HG03469 (cell line): Measurements from ENCODE around the gene OR52I2.
A peak's percentile ranks its signal among the peaks of the same experiment; 100 is the strongest.

Source experiments
- ATAC-seq: cut with Tn5 transposase; IDR thresholded peaks from one replicate; pipeline ENCODE4 v1.9.1; 2021; ENCODE audit warnings: mild to moderate bottlenecking, moderate library complexity, moderate number of reproducible peaks; ENCODE audit not compliant: unreplicated experiment

OR52I2 gene

GRCh38 chr11:4607781-4608666, 26.5 kb downstream of the OR52I2 start, which contains the start of gene TRIM68:
TRIM68 (minus strand) TSS chr11:4608231; CDS start chr11:4605504, 2,727 bp downstream.
- peak; percentile 99 for ATAC-seq

- ATAC-seq = no peak
Observed at GRCh38 chr11:4610258-4610935, 28.9 kb downstream of the OR52I2 start.

- no peak for ATAC-seq
Observed at GRCh38 chr11:4611986-4612385, 30.4 kb downstream of the OR52I2 start.

GRCh38 chr11:4615856-4616444, 34.4 kb downstream of the OR52I2 start:
- ATAC-seq = no peak

- no peak for ATAC-seq
Observed at GRCh38 chr11:4619514-4619913, 38.0 kb downstream of the OR52I2 start.

- no peak for ATAC-seq
Observed at GRCh38 chr11:4626207-4627099, 44.9 kb downstream of the OR52I2 start.

GRCh38 chr11:4636136-4636535, 54.6 kb downstream of the OR52I2 start:
- no peak for ATAC-seq

GRCh38 chr11:4636962-4637661, 55.6 kb downstream of the OR52I2 start, which contains the start of gene OR51D1:
OR51D1 (plus strand) TSS chr11:4637477; CDS start chr11:4639791, 2,314 bp downstream.
- peak; percentile 85 for ATAC-seq

GRCh38 chr11:4637662-4638047, 56.1 kb downstream of the OR52I2 start:
- no peak for ATAC-seq

- no peak for ATAC-seq
Observed at GRCh38 chr11:4639931-4640330, 58.4 kb downstream of the OR52I2 start.

- ATAC-seq = no peak
Observed at GRCh38 chr11:4641501-4641900, 60.0 kb downstream of the OR52I2 start.

- ATAC-seq = no peak
Observed at GRCh38 chr11:4642043-4642442, 60.5 kb downstream of the OR52I2 start.
